Stimulated activated naive CD8-positive, alpha-beta T cell treated with anti-CD3 and anti-CD28 coated beads, Interleukin-15, Interleukin-2, amounts not matched to agents 100 U/mL and 50 U/mL, for 24 hours (primary cell): Measurements from ENCODE around the gene HOXA2.

Experiments used
- ATAC-seq: fragments of 150-1000 bp; cut with Tn5 transposase; one replicate; pipeline ENCODE4 v1.10.0; 2021
- DNase-seq: peaks from one replicate; pipeline ENCODE4 v3.0.0; 2021

HOXA2 gene

DNA sequence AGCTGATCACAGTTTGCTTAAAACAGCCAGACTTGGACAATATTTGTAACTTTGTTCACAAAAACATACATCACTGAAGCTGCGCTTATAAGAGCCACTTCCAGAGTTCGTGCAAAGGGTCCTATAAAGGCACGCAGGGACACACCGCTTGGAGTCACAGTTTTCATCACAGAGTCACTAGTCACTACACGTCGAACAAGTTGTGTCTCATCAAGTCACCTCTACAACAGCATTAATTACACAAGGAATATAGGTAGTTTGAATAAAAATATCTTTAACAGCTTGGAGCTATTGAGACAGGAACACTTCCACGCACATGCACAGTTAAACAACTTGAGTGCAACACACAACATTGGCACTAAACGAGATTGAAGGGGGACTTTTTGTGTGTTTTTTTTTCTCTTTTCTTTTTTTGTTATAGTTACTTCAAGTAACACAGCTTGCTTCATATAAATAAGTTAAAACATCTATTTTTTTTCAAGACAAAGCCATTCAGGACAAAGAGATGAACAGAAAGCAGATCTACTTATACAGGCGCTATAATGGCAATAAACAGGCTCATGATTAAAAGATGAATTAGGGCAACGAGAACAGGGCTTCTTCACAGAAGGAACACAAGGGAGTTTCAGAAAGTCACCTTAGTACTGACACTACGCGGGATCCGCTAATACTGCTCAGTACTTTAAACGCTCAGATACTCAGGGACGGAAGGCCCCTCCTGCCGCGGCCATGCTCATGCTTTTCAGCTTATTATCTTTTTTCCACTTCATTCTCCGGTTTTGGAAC lies 38.8 kb upstream of the HOXA2 start:
- ATAC-seq: no peak
- no peak for DNase-seq

DNA sequence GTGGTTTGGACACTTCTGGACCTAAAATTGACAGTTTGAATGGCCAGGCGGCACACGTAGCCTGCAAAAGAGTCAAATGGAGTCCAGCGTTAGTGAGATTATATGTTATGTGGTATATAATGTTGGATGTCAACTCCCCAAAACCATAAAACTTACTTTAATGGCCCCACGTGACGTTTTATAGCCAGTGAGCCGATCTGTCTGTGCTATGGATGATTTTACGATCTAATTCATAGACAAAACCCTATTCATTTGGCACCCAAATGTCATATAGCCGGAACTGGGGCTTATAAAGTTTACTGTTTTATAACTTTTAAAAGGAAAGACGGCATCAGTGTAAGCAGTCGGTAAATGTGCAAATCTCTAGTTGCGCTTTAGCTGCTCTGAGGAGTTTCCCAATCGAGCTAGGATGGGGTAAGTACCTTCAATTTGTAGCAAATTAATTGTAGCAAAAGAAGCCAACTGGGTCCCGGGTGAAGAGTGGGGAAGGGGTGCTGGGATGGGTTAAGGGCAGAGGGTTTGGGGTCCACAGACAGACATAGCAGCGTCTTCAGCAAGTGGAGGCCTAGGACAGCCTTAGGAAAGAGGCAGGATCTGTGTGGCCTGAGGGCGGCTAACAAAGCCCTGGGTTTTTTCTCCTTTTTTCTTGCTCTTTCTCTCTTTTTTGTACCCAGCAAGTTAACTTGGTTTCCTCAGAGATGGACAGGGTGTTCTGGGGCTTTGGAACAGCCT lies 37.8 kb upstream of the HOXA2 start:
- no peak for ATAC-seq
- no peak for DNase-seq

DNA sequence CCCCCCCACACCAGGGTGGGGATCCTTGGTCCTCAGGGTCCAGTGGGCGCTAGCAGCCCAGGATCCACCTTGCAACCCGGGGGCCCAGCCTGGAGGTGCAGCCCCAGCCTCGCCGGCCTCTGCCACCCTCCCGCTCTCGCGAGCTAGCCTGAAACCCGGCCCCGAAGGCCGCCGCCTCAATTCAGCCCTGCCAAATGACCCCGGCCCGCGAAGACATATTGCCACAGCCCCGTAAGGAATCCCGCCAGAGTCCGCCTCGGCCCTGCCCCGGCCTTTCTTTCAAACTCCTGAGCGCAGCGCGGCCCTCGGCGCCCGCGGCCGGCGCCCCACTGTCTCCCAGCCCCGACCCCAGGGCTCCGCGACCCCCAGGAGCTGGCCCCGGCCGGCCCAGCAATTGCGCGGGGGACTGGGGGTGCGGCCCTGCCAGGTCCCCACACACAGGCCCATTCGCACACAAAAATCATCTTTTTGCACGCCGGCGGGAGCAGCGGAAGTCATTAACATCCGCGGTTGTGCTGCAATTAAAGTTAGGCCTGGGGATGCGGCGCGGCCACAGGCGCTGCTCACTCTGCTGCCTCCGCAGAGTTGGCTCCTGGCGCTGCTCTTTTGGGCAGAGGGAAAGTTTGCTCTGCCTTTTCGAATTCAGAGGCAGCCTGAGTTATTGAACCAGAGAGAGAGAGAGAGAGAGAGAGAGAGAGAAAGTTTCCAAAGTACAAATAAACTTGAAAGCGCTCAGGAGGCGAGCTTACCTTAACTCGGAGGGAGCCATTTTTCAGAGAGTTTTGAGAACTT lies 37.0 kb upstream of the HOXA2 start:
- ATAC-seq: no peak
- no peak for DNase-seq

DNA sequence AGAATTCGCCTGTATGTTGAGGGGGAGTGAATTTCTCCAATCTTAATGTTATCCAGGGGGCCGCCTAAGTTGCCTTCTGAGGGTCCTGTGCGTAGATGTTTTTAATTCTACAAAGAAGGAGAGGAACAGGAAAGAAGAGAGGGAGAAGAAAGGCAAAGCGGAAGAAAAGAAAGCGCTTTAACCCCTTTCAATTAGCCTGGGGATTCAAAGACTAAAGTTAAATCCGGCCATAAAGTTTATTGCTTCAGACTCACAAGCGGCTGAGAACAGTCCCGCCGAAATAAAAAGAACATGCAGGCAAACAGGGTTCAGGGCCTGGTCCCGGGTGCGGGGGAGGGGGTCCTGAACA lies 36.5 kb upstream of the HOXA2 start:
- ATAC-seq: no peak
- DNase-seq: no peak

DNA sequence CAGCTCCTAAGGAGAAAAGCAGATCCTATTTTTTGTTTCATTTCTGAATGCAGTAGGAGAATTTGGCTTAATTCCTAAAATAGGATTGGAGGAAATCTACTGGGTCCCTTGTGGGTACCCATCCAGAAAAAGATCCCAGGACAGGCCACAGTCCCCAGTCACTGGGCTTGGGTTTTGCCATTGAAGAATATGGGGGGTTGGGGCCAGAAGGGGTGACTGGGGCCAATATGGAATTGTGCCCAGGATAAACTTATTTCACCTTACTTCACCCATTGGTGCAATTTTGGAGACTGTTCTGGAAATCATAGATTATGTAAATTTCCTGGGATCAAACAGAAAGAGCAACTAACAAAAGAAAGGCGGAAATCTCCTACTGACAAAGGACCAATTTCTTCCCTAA lies 36.0 kb upstream of the HOXA2 start:
- no peak for ATAC-seq
- DNase-seq: no peak

DNA sequence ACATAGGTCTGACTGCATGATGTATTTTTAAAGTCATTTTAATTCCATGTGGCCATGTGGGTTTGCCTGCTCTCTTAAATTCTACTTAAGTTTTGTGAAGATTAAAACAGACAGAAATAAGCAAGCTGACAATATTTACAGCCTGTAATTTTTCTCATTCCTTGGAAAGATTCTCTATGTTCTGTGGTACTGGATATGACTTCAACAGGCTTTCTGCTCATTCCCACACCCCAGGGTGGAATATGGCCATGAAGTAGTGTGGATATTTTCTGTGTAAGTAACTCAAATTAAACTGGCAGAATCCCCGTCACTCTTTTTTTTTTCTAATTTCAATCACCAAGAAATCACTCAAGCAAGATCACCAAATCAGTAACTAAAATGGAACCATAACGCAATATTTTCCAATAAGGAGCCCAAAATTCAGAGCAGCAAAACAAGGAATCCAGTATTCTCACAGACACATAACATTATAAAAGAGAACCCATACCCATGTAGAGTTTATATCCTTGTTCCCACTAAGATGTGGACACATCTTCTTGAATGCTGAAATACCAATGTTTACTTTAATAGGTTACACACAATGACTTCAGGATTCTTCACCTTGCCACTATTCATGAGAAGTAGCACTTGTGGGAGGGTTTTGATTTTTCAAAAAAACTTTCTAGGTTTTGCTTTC lies 35.3 kb upstream of the HOXA2 start:
- DNase-seq (no peak), ATAC-seq (no peak)

DNA sequence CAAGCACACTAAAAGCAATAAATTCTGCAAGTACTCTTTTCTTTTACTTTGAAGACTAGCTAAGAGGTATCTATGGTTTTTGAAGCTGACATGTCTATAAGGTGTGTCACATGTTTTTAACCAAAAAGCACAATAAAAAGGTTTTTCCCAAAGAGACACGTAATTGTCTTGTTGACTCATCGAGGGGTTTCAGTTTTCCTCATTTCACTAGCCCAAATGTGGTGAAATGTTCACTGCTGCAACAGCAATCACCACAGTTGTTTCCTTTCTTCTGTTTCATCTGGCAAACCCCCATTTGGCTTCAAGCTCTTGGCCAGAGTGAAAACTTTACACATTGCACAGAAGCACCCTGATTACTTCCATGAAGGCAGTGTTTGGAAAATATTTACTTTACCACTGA lies 31.9 kb upstream of the HOXA2 start:
- DNase-seq (no peak), ATAC-seq (peak; percentile 76)

DNA sequence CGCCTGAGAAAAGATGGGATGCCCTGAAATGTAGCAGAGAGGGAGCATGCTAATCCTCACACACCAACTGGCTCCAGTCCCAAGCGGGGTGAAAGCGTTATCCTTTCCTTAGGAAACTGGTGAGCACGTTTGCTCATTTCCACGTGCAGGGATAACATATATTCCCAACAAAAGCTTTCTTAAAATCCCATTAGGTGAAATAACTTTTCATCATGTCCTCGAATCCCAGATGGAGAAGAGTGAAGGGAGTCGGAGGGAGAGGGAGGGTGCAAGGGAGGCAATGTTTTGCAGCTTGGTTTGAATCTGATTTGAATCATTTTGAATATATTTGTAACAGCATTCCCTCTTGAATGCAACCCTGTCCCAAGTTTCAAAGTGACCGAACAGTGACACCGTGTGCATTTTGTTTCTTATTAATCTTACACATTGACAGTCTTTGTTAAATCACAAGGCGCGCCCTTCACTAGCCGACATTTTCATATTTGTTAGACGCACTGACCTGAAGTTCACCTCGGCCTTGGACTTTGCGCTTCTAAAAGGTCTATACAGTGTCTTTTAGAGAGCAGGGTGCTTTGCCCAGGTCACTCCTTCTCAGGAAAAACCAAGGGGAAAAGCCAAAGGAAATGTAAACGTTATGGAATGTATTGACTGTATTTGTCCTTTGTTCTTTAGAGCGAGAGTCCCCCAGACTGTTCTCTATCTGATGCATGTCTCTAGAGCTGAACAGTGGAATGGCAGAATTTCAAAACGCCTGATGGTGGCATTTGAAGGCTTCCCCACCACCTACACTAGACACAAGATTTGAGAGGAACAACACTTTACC lies 31.1 kb upstream of the HOXA2 start:
- DNase-seq: no peak
- no peak for ATAC-seq

DNA sequence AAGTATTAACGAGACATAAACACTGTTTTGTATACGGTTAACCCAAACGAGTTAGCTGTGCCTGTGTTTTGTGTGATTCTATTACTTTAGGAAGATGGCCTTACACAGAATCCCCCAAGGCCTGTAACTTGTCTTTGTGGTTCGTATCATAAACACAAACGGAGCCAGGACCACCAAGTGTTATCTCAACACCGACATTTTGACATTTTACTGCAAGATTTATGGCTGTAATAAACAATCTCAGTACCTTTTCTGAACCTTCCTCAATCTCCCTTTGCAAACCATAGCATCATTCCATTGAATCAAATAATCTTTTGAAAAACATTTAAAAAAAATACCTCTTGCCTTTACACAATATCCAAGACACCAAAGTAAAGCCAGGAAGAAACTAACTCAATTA lies 30.5 kb upstream of the HOXA2 start:
- DNase-seq: no peak
- ATAC-seq: no peak

DNA sequence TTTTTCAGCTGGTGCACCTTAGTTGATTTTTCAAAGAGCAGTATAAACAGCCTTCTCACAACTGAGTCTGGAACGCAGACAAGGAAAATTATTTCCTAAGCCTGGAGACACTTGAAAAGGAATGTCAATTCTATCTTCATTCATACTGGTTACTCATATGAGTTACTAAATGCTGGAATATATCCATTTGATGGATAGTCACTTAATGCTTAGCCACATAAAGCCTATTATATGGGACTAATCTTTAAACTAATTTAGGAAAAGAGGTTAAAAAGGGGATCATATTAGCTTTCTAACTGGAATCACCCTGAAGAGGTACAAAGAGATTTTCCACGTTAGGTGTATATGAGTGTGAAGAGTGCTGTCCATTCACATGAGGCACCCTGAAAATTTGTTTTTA lies 29.7 kb upstream of the HOXA2 start:
- no peak for DNase-seq
- no peak for ATAC-seq

DNA sequence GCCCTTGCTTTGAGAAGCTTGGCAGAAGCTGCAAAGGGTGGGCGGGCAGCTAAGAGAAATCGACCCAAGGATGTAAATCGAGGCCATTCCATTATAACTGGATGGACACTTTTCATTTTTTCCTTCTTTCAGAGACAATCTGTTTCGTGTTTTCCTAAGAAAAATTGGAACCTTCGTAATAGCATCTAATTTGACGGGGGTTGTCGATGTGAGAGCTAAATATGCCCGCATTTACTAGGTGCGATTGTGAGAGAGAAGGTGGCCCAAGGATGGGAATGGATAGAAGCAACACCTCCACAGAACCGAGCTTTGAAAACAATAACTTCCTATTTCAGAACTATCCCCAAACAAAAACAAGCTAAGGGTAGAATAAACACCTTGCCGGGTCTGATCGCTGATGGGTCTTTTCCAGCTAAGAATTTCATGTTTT lies 28.9 kb upstream of the HOXA2 start:
- ATAC-seq: no peak
- no peak for DNase-seq

DNA sequence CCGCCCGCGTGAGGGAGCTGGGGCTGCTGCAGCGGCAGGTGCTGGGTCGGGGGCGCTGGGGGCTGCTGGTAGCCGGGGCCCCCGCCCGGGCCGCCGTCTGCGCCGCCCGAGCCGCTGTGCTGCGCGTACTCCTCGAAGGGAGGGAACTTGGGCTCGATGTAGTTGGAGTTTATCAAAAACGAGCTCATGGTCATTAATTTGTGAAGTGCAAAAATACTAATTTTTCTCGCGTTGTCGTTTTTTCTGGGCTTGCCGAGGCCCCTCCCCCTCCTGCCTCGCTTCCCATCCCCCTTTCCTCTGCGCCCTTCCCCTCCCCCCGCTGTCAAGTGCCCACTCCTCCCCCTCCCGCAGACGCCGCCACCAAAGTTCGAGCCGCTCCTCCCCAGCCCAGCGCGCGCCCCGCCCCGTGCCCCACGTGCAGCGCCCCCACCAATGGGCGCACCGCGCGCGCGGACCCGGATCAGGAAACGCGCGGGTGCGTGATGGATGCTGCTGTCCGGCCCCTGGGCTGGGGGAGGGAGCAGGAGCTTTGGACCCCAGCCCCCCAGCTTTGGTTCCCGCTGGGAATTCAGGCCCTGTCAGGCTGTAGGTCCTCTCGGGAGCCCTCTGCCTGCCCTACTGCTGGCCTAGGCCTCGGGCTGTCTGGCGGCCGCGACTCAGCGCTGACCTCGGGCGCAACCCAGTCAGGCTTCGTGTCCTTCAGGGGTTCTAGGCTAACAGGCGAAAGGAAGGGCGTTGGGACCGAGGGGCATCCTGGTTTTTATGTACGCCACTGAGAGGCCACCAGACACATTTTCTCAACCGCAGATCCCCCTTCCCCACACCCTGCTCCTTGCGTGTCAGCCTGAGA lies 28.3 kb upstream of the HOXA2 start, which contains the start of gene HOXA4:
Gene HOXA4, minus strand, starts transcription at position 218 of the 850 bp plus-strand sequence. Its CDS starts 24 bp downstream, at position 194.
- DNase-seq (peak; percentile 81), ATAC-seq (peak; percentile 87)

DNA sequence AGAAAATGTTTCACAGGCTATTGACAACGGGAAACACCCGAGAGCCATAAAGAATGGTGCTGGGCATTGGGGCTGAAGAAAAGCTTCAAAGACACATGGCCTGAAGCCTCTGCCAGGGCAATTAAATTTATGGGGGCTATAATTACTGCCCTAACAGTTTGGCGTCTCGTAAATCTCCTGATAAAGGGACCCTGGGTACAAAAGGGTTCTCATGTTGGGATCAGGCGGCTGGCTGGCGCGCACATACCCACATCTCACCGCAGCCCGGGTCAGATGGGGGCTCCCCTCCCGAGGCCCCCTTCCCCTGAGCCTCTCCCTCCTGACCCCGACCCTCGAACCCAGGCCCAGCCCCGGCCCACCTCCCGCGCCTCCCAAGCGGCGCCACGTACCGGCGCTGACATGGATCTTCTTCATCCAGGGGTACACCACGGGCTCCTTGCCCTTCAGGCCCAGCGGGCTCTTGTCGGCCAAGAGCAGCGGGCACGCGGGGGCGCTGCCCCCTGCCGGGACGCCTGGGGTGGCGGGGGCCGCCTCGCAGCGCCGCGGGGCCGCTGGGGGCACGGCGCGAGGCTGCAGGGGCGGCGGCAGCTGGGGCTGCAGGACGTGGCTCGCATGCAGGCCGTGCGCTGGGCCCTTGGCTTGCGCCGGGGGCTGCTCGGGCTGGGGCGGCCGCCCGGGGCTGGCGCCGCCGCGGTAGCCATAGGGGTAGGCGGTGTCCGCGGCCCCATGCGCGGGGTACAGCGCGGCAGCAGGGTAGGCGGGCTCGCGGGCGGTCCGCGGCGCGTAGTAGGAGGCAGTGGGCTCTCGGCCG lies 27.5 kb upstream of the HOXA2 start:
- no peak for DNase-seq
- no peak for ATAC-seq

DNA sequence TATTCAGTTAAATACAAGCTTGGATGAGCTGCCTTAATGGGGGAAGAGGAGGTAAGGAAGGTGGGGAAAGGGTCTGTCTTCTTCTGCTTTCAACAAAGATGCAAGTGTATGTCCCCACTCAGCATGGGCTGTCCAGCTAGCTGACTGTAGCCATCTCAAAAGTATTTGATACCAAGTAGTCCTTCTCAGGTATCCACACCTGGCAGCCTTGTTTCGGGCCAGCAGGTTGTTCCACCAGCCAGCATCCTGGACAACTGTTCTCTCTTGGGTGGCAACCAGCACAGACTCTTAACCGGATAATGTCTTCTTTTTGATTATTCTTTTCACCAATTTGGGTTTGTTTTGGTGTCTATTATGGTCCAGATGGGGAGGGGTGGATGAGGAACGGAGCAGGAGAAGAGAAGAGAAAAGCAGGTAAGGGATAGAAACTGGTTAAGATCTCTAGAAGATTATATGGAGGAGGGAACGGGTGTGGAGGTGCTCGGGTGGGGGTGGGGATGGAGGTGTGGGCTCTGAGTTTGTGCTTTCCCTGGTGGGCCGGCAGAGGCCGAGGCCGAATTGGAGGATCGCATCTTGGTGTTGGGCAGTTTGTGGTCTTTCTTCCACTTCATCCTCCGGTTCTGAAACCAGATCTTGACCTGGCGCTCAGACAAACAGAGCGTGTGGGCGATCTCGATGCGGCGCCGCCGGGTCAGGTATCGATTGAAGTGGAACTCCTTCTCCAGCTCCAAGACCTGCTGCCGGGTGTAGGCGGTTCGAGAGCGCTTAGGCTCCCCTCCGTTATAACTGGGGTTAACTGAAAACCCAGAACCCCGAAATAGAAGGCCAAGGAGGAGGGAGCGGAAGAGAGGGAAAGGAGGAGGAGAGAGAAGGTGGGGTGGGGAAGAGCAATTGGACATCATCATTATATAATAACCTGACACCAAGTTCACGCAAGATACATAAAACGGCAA lies 26.6 kb upstream of the HOXA2 start:
- ATAC-seq: no peak

DNA sequence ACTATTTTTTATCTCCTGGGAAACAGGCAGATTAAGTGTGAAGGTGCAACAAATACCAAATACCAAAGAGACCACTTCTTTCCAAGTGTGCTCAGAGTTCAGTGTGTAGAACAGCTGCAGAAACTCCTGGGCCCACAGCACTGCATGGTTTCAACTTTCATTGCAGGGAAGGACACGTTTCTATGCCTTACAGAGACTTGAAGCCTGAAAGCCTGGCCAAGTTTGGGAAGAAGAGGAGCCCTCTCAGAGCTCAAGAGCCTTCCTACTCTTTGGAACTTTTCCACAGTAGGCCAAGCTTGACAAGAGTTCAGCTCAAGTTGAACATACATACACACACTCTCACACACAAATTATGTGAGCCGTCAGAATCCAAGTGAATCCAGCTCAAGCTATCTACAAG lies 25.6 kb upstream of the HOXA2 start:
- no peak for DNase-seq
- ATAC-seq: no peak

More for the DNA sequence above, 26.6 kb upstream of the HOXA2 start:
- no peak for DNase-seq

DNA sequence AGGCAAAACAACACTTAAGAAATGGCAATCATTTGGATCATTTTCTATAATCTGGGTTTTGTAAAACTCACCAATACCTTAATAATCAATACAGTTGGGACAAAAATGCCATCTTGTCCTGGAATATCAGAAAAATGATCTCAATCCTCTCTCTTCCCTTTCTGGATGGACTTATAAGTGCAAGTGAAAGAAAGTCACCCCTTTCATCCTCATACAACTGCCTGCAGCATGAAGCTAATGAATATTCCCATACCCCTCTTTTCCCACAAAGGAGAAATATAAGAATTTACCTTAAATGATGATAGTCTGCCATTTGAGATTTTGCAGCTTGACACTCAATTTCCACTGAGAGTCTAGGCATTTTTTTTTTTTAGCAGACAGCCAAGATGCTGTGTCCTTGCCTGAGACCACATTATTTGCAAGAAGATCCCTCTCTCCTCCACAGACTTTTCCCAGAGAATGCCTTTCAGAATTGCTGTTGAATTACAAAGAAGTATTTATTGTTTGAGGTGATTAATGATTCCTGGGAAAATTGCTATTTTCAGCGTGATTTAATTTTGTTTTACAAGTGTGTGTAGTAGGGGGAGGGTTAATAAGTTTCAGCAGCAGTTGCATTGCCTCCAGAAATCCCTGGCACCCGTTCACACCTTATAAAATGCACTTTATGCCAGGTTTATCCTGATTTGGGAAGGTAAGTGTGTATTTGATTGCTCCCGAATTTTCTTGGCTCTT lies 24.3 kb upstream of the HOXA2 start:
- no peak for ATAC-seq
- DNase-seq: no peak

DNA sequence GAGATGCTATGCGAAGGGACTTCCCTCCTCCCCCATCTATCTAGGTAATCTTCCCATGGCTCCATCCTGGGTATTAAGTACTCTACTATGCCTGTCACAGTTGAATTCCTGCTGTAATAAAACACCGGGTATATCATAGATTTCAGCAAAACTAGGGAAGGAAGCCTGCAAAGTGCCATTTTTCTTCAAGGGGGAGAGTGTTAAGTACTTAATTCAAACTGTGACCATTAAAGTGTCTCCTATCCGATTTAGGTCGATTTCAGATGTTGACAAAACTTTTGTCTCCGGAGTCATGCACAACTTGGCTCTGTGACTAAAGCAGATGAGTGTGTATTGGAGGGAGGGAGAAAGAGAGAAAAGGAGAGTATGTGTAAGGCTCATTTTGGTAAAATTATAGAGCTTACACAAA lies 23.5 kb upstream of the HOXA2 start:
- no peak for ATAC-seq
- DNase-seq: no peak
